A375 (cell line): ENCODE measurements around the gene RAD23A. TPM values are rescaled to one million over a fixed set of nuclear protein-coding genes. Genes with fewer than 3 reads are reported as not detected.

Experiments used
- small RNA-seq: library from RNA; depleted of rRNA; stranded (forward); fragments of <200 nt; gene quantifications from one replicate; pipeline ENCODE3, GENCODE V24; 2014
- total RNA-seq: library from RNA; depleted of rRNA; stranded (reverse); fragments of >200 nt; shearing (Covaris generic); gene quantifications from 2 replicates; pipeline ENCODE4 v1.2.3, GENCODE V29; 2014; rRNA removed

RAD23A gene
- total RNA-seq, result 342 and 376 TPM in 2 replicates

GRCh38 chr19:12945479-12946091, at the start of gene RAD23A:
RAD23A (plus strand) TSS chr19:12945862; CDS start chr19:12945949, 87 bp downstream.

GRCh38 chr19:12933287-12934072, 12.2 kb upstream of the RAD23A start, which contains the start of gene FARSA:
FARSA (minus strand) TSS chr19:12933711; CDS start chr19:12933696, 15 bp downstream.

GRCh38 chr19:12937927-12938778, 7.5 kb upstream of the RAD23A start, which contains the start of gene CALR:
CALR (plus strand) TSS chr19:12938609; CDS start chr19:12938680, 71 bp downstream.

GRCh38 chr19:12956446-12957388, 11.1 kb downstream of the RAD23A start, which contains the start of gene GADD45GIP1:
GADD45GIP1 (minus strand) TSS chr19:12957223; CDS start chr19:12957212, 11 bp downstream.

GRCh38 chr19:12969292-12969988, 23.8 kb downstream of the RAD23A start, which contains the start of gene DAND5:
DAND5 (plus strand) TSS chr19:12969576; CDS start chr19:12969661, 85 bp downstream.

GRCh38 chr19:12994701-12995595, 49.3 kb downstream of the RAD23A start, which contains the start of gene NFIX:
NFIX (plus strand) TSS chr19:12995475; CDS start chr19:12995838, 363 bp downstream.

Small RNAs within 50 kb of the gene (small RNA-seq; reads per million reads assigned to genes)
- not detected for gene MIR5695
- 0.13 reads per million for gene MIR6515

Other genes with a start within 250 kb of the RAD23A start
- 34.6 and 41.0 TPM in 2 replicates for gene FBXW9, start 249.2 kb upstream of the RAD23A start, total RNA-seq
- gene TNPO2, start 221.9 kb upstream of the RAD23A start, total RNA-seq, result 39.9 and 41.8 TPM in 2 replicates
- gene TRIR, start 211.2 kb upstream of the RAD23A start, total RNA-seq, result 639 and 708 TPM in 2 replicates
- gene GET3, start 208.4 kb upstream of the RAD23A start, total RNA-seq, result 128 and 132 TPM in 2 replicates
- gene BEST2, start 194.1 kb upstream of the RAD23A start, total RNA-seq, result not detected in 2 replicates
- gene HOOK2, start 170.3 kb upstream of the RAD23A start, total RNA-seq, result 21.1 and 25.3 TPM in 2 replicates
- 171 and 236 TPM in 2 replicates for gene JUNB, start 154.4 kb upstream of the RAD23A start, total RNA-seq
- 319 and 370 TPM in 2 replicates for gene PRDX2, start 144.1 kb upstream of the RAD23A start, total RNA-seq
- not detected in 2 replicates for gene THSD8, start 143.8 kb upstream of the RAD23A start, total RNA-seq
- 96.4 and 96.8 TPM in 2 replicates for gene RNASEH2A, start 139.3 kb upstream of the RAD23A start, total RNA-seq
- gene RTBDN, start 111.3 kb upstream of the RAD23A start, total RNA-seq, result not detected in 2 replicates
- gene MAST1, start 107.3 kb upstream of the RAD23A start, total RNA-seq, result 0.45 and 2.2 TPM in 2 replicates
- gene DNASE2, start 64.4 kb upstream of the RAD23A start, total RNA-seq, result 47.9 and 68.7 TPM in 2 replicates
- gene KLF1, start 58.7 kb upstream of the RAD23A start, total RNA-seq, result not detected in 2 replicates
- gene GCDH, start 54.7 kb upstream of the RAD23A start, total RNA-seq, result 39.7 and 47.5 TPM in 2 replicates
- 2.4 and 3.1 TPM in 2 replicates for gene SYCE2, start 26.6 kb upstream of the RAD23A start, total RNA-seq
- gene FARSA, start 12.2 kb upstream of the RAD23A start, total RNA-seq, result 283 and 317 TPM in 2 replicates
- 882 and 923 TPM in 2 replicates for gene CALR, start 7.3 kb upstream of the RAD23A start, total RNA-seq
- 148 and 190 TPM in 2 replicates for gene GADD45GIP1, start 11.4 kb downstream of the RAD23A start, total RNA-seq
- gene DAND5, start 23.7 kb downstream of the RAD23A start, total RNA-seq, result 0.38 TPM in 1 of 2 replicates, not detected in the other
- gene NFIX, start 49.6 kb downstream of the RAD23A start, total RNA-seq, result 22.5 and 28.1 TPM in 2 replicates
- 1.5 and 5.5 TPM in 2 replicates for gene LYL1, start 157.0 kb downstream of the RAD23A start, total RNA-seq
- gene TRMT1, start 170.9 kb downstream of the RAD23A start, total RNA-seq, result 88.8 and 89.0 TPM in 2 replicates
- 104 and 135 TPM in 2 replicates for gene NACC1, start 172.4 kb downstream of the RAD23A start, total RNA-seq
- 181 and 199 TPM in 2 replicates for gene STX10, start 204.5 kb downstream of the RAD23A start, total RNA-seq
- gene IER2, start 204.5 kb downstream of the RAD23A start, total RNA-seq, result 92.7 and 131 TPM in 2 replicates